Measurements from ENCODE around the gene NCK2. TPM values are rescaled to one million over a fixed set of nuclear protein-coding genes. Genes with fewer than 3 reads are reported as not detected.

The NCK2 gene
- polyA plus RNA-seq, 1 of the 3 experiments (the other 2 are of a cell fraction) = 42.8 TPM

GRCh38 chr2:105852066-105852465 is 107.4 kb downstream of the NCK2 start:
- Histone ChIP-seq H3K9me2 (no peaks in the 10 kb centered on the region), H3K36me3 (replicated peaks in 1 of 2; ENCODE audit: control insufficient read depth in 1 of 2, insufficient read depth in 2 of 2, low read length in 1 of 2) (peaks cover 0 to 2% of the 10 kb centered on the region in 2 experiments), H3K27me3 (ENCODE audit: insufficient read depth) (no peaks in the 10 kb centered on the region), H3K9ac (no peak overlapping the region), H3K27ac (ENCODE audit: low read depth in 2 of 2, low read length in 1 of 2) (no peak overlapping the region), H3K9me3 (no peaks in the 10 kb centered on the region), H3K4me1 (ENCODE audit: control insufficient read depth in 1 of 2, insufficient read depth in 2 of 2, low read depth in 1 of 2, low read length in 1 of 2) (no peaks in the 10 kb centered on the region), H3K4me2 (no peak overlapping the region), H3K79me2 (ENCODE audit: insufficient read depth) (peaks cover 21% of the 10 kb centered on the region), H2AFZ (ENCODE audit: low read depth) (no peak overlapping the region), H4K20me1 (ENCODE audit: insufficient read depth) (no peaks in the 10 kb centered on the region), H3F3A (replicated peaks; ENCODE audit: insufficient read depth) (no peaks in the 10 kb centered on the region), H3K4me3 (ENCODE audit: low read depth in 2 of 2, low read length in 1 of 2) (no peak overlapping the region)
- WGBS (ENCODE audit: low lambda C conversion rate) = over 99% methylated on average over 10 of the region's 10 CpGs
- ChIA-PET CTCF (no interaction called here), POLR2A (no interaction called here)
- TF ChIP-seq FOSL2 (IDR thresholded peaks at IDR 0.05; ENCODE audit: borderline replicate concordance, low read depth) (no peak), CHD2 (IDR thresholded peaks at IDR 0.05; ENCODE audit: low read length, partially characterized antibody) (no peak), USF1 (IDR thresholded peaks at IDR 0.05; ENCODE audit: borderline replicate concordance, low read depth) (no peak), PBX3 (IDR thresholded peaks at IDR 0.05) (no peak), MAX (IDR thresholded peaks at IDR 0.05; ENCODE audit: low read depth) (no peak), TAF1 (IDR thresholded peaks at IDR 0.05; ENCODE audit: borderline replicate concordance, low read depth, low read length) (no peak), NFIC (IDR thresholded peaks at IDR 0.05; ENCODE audit: borderline replicate concordance) (no peak), POLR2AphosphoS5 (IDR thresholded peaks at IDR 0.05; ENCODE audit: low read depth, low read length) (no peak), FOXM1 (IDR thresholded peaks at IDR 0.05; ENCODE audit: low read depth) (no peak), GABPA (IDR thresholded peaks at IDR 0.05; ENCODE audit: low read depth) (no peak), MEF2A (IDR thresholded peaks at IDR 0.05; ENCODE audit: borderline replicate concordance, low read depth) (no peak), EZH2phosphoT487 (IDR thresholded peaks at IDR 0.05; ENCODE audit: borderline replicate concordance, low read depth) (no peak), SMC3 (IDR thresholded peaks at IDR 0.05; ENCODE audit: low read depth, low read length) (no peak), ELF1 (IDR thresholded peaks at IDR 0.05) (no peak), RAD21 (IDR thresholded peaks at IDR 0.05; ENCODE audit: low read length) (no peak), CTCF (IDR thresholded peaks at IDR 0.05) (no peak)
- DNase-seq = peak; percentile 0

Data from SK-N-SH (cell line).